ENCODE data around the gene ARMH3. TPM values are rescaled to one million over a fixed set of nuclear protein-coding genes. Genes with fewer than 3 reads are reported as not detected.
A peak's percentile ranks its signal among the peaks of the same experiment; 100 is the strongest.

The ARMH3 gene
- total and polyA plus RNA-seq, 2 donors = 8.7 to 18.2 TPM

- peaks cover 0 to 4% of the 10 kb centered on the region in 2 donors for H3K9me3 ChIP-seq (ENCODE audit: control insufficient read depth in 2 of 2, insufficient read depth in 1 of 2, low read length in 1 of 2)
- H3K27me3 ChIP-seq (ENCODE audit: control insufficient read depth in 2 of 2, insufficient read depth in 1 of 2, low read length in 1 of 2) = peaks cover 3 to 44% of the 10 kb centered on the region in 2 donors
- H3K4me3 ChIP-seq (ENCODE audit: low read length in 2 of 2) = peak overlapping the region; percentile 5 to 46
- no peaks in the 10 kb centered on the region for H3K36me3 ChIP-seq (ENCODE audit: control insufficient read depth in 2 of 2, insufficient read depth in 2 of 2, low read length in 1 of 2)
- DNase-seq (ENCODE audit: low read depth in 6 of 9, low spot score in 9 of 9) = peak in 1 of 9 donors; percentile 44
- 14% methylated on average over 36 of the region's 36 CpGs for WGBS
- H3K4me1 ChIP-seq (ENCODE audit: control insufficient read depth in 2 of 2, insufficient read depth in 2 of 2, low read length in 2 of 2) = peaks cover 34 to 66% of the 10 kb centered on the region in 2 donors
- H3K27ac ChIP-seq (ENCODE audit: low read depth in 1 of 2, low read length in 1 of 2) = no peak overlapping the region
Measured at GRCh38 chr10:101839416-101840063, 216.4 kb downstream of the ARMH3 start.

DNA sequence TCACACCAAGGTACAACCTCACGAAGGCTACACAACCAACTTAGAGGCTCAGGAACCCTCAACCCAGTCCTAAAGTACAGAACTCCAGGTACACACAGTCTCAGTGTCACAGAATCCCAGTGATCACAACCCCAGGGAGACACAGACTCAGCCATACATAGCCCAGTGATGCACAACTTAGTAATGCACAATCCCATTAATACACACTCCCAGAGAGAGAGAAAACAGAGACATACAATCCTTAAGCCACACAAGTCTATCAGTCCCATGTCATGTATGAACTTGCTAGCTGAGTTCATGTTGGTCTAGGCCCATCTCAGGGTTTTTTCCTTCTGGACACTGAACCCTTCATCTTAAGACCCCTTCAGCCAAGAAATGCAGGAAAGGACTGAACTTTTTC, 217.0 kb downstream of the ARMH3 start:
- no peak for DNase-seq (ENCODE audit: low read depth in 6 of 9, low spot score in 9 of 9)
- Histone ChIP-seq H3K27ac (ENCODE audit: low read depth in 1 of 2, low read length in 1 of 2) (no peak overlapping the region), H3K36me3 (ENCODE audit: control insufficient read depth in 2 of 2, insufficient read depth in 2 of 2, low read length in 1 of 2) (no peaks in the 10 kb centered on the region), H3K27me3 (ENCODE audit: control insufficient read depth in 2 of 2, insufficient read depth in 1 of 2, low read length in 1 of 2) (peaks cover 3 to 44% of the 10 kb centered on the region in 2 donors), H3K4me3 (ENCODE audit: low read length in 2 of 2) (no peak overlapping the region), H3K4me1 (ENCODE audit: control insufficient read depth in 2 of 2, insufficient read depth in 2 of 2, low read length in 2 of 2) (peaks cover 34 to 66% of the 10 kb centered on the region in 2 donors), H3K9me3 (ENCODE audit: control insufficient read depth in 2 of 2, insufficient read depth in 1 of 2, low read length in 1 of 2) (peaks cover 0 to 4% of the 10 kb centered on the region in 2 donors)
- WGBS = 92% methylated on average over 1 of the region's 1 CpG

DNA sequence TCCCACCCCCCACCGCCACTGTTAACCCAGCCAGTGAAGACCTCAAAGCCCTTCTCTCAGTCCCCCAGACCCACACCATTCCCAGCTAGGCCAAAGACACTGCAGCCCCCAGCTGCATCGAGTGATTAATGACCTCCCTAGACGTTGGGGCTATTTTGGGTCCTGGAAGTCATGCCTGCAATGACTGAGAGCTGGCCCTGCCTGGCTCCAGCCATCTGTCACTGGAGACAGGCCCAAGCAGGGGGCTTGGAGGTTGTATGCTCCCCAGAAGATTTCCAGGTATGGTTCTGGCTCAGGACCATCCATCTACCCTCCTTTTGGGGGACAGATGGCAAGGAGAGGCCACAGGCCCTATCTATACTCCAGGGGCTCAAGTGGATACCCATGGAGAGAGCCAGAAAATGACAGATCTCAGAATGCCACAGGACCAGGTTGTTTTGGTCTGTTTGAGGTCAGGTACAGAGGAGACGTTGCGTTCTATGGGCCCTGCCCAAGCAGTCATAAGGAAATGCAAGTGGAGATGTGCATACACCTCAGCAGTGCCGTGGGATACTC, 217.5 kb downstream of the ARMH3 start:
- no peaks in the 10 kb centered on the region for H3K36me3 ChIP-seq (ENCODE audit: control insufficient read depth in 2 of 2, insufficient read depth in 2 of 2, low read length in 1 of 2)
- H3K4me1 ChIP-seq (ENCODE audit: control insufficient read depth in 2 of 2, insufficient read depth in 2 of 2, low read length in 2 of 2) = peaks cover 33 to 67% of the 10 kb centered on the region in 2 donors
- no peak for DNase-seq (ENCODE audit: low read depth in 6 of 9, low spot score in 9 of 9)
- H3K27me3 ChIP-seq (ENCODE audit: control insufficient read depth in 2 of 2, insufficient read depth in 1 of 2, low read length in 1 of 2) = peaks cover 3 to 43% of the 10 kb centered on the region in 2 donors
- no peak overlapping the region for H3K4me3 ChIP-seq (ENCODE audit: low read length in 2 of 2)
- no peak overlapping the region for H3K27ac ChIP-seq (ENCODE audit: low read depth in 1 of 2, low read length in 1 of 2)
- peaks cover 0 to 4% of the 10 kb centered on the region in 2 donors for H3K9me3 ChIP-seq (ENCODE audit: control insufficient read depth in 2 of 2, insufficient read depth in 1 of 2, low read length in 1 of 2)
- WGBS = 93% methylated on average over 6 of the region's 6 CpGs

GRCh38 chr10:101837748-101838147, 218.2 kb downstream of the ARMH3 start:
- H3K27me3 ChIP-seq (ENCODE audit: control insufficient read depth in 2 of 2, insufficient read depth in 1 of 2, low read length in 1 of 2) = peaks cover 0 to 35% of the 10 kb centered on the region in 2 donors
- DNase-seq (ENCODE audit: low read depth in 6 of 9, low spot score in 9 of 9) = no peak
- H3K4me3 ChIP-seq (ENCODE audit: low read length in 2 of 2) = no peak overlapping the region
- H3K4me1 ChIP-seq (ENCODE audit: control insufficient read depth in 2 of 2, insufficient read depth in 2 of 2, low read length in 2 of 2) = peaks cover 27 to 60% of the 10 kb centered on the region in 2 donors
- WGBS = 97% methylated on average over 2 of the region's 2 CpGs
- H3K27ac ChIP-seq (ENCODE audit: low read depth in 1 of 2, low read length in 1 of 2) = no peak overlapping the region
- no peaks in the 10 kb centered on the region for H3K36me3 ChIP-seq (ENCODE audit: control insufficient read depth in 2 of 2, insufficient read depth in 2 of 2, low read length in 1 of 2)
- H3K9me3 ChIP-seq (ENCODE audit: control insufficient read depth in 2 of 2, insufficient read depth in 1 of 2, low read length in 1 of 2) = no peaks in the 10 kb centered on the region

GRCh38 chr10:101835362-101835761, 220.6 kb downstream of the ARMH3 start:
- no peak for DNase-seq (ENCODE audit: low read depth in 6 of 9, low spot score in 9 of 9)
- H3K4me1 ChIP-seq (ENCODE audit: control insufficient read depth in 2 of 2, insufficient read depth in 2 of 2, low read length in 2 of 2) = peaks cover 32 to 57% of the 10 kb centered on the region in 2 donors
- H3K9me3 ChIP-seq (ENCODE audit: control insufficient read depth in 2 of 2, insufficient read depth in 1 of 2, low read length in 1 of 2) = no peaks in the 10 kb centered on the region
- peaks cover 0 to 12% of the 10 kb centered on the region in 2 donors for H3K27me3 ChIP-seq (ENCODE audit: control insufficient read depth in 2 of 2, insufficient read depth in 1 of 2, low read length in 1 of 2)
- H3K36me3 ChIP-seq (ENCODE audit: control insufficient read depth in 2 of 2, insufficient read depth in 2 of 2, low read length in 1 of 2) = no peaks in the 10 kb centered on the region
- WGBS = 95% methylated on average over 4 of the region's 4 CpGs
- no peak overlapping the region for H3K4me3 ChIP-seq (ENCODE audit: low read length in 2 of 2)
- no peak overlapping the region for H3K27ac ChIP-seq (ENCODE audit: low read depth in 1 of 2, low read length in 1 of 2)

GRCh38 chr10:101834341-101834740, 221.6 kb downstream of the ARMH3 start:
- 8% methylated on average over 8 of the region's 8 CpGs for WGBS
- Histone ChIP-seq H3K9me3 (ENCODE audit: control insufficient read depth in 2 of 2, insufficient read depth in 1 of 2, low read length in 1 of 2) (no peaks in the 10 kb centered on the region), H3K27me3 (ENCODE audit: control insufficient read depth in 2 of 2, insufficient read depth in 1 of 2, low read length in 1 of 2) (peaks cover 0 to 2% of the 10 kb centered on the region in 2 donors), H3K4me3 (ENCODE audit: low read length in 2 of 2) (no peak overlapping the region), H3K4me1 (ENCODE audit: control insufficient read depth in 2 of 2, insufficient read depth in 2 of 2, low read length in 2 of 2) (peaks cover 26 to 55% of the 10 kb centered on the region in 2 donors), H3K36me3 (ENCODE audit: control insufficient read depth in 2 of 2, insufficient read depth in 2 of 2, low read length in 1 of 2) (no peaks in the 10 kb centered on the region), H3K27ac (ENCODE audit: low read depth in 1 of 2, low read length in 1 of 2) (peak overlapping the region in 1 of 2 donors; percentile 16)
- peak in 1 of 9 donors; percentile 53 for DNase-seq (ENCODE audit: low read depth in 6 of 9, low spot score in 9 of 9)

DNA sequence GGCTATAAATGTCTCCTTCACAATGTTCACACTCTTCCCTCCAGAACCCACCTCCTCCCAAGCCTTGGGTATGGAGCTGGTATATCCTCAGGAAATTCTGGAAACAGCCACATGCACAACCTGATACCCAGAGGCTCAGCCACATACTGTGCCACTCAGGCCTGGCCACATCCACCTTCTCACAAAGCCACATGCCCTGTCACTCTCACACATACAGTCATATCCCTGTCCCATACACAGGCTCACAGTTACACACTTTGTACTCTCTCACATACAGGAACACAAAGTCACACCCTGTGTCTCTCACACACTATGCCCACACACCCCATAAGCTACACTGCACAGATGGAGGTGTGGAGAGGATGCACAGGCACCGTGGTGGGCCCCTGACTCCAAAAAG, 222.5 kb downstream of the ARMH3 start:
- H3K36me3 ChIP-seq (ENCODE audit: control insufficient read depth in 2 of 2, insufficient read depth in 2 of 2, low read length in 1 of 2) = no peaks in the 10 kb centered on the region
- H3K27me3 ChIP-seq (ENCODE audit: control insufficient read depth in 2 of 2, insufficient read depth in 1 of 2, low read length in 1 of 2) = no peaks in the 10 kb centered on the region
- H3K9me3 ChIP-seq (ENCODE audit: control insufficient read depth in 2 of 2, insufficient read depth in 1 of 2, low read length in 1 of 2) = no peaks in the 10 kb centered on the region
- no peak for DNase-seq (ENCODE audit: low read depth in 6 of 9, low spot score in 9 of 9)
- H3K27ac ChIP-seq (ENCODE audit: low read depth in 1 of 2, low read length in 1 of 2) = no peak overlapping the region
- 97% methylated on average over 1 of the region's 1 CpG for WGBS
- peaks cover 24 to 56% of the 10 kb centered on the region in 2 donors for H3K4me1 ChIP-seq (ENCODE audit: control insufficient read depth in 2 of 2, insufficient read depth in 2 of 2, low read length in 2 of 2)
- no peak overlapping the region for H3K4me3 ChIP-seq (ENCODE audit: low read length in 2 of 2)

- no peaks in the 10 kb centered on the region for H3K27me3 ChIP-seq (ENCODE audit: control insufficient read depth in 2 of 2, insufficient read depth in 1 of 2, low read length in 1 of 2)
- no peak overlapping the region for H3K27ac ChIP-seq (ENCODE audit: low read depth in 1 of 2, low read length in 1 of 2)
- 98% methylated on average over 4 of the region's 4 CpGs for WGBS
- H3K9me3 ChIP-seq (ENCODE audit: control insufficient read depth in 2 of 2, insufficient read depth in 1 of 2, low read length in 1 of 2) = no peaks in the 10 kb centered on the region
- peaks cover 24 to 56% of the 10 kb centered on the region in 2 donors for H3K4me1 ChIP-seq (ENCODE audit: control insufficient read depth in 2 of 2, insufficient read depth in 2 of 2, low read length in 2 of 2)
- H3K36me3 ChIP-seq (ENCODE audit: control insufficient read depth in 2 of 2, insufficient read depth in 2 of 2, low read length in 1 of 2) = no peaks in the 10 kb centered on the region
- DNase-seq (ENCODE audit: low read depth in 6 of 9, low spot score in 9 of 9) = no peak
- H3K4me3 ChIP-seq (ENCODE audit: low read length in 2 of 2) = no peak overlapping the region
Measured at GRCh38 chr10:101832325-101832771, 223.6 kb downstream of the ARMH3 start.

DNA sequence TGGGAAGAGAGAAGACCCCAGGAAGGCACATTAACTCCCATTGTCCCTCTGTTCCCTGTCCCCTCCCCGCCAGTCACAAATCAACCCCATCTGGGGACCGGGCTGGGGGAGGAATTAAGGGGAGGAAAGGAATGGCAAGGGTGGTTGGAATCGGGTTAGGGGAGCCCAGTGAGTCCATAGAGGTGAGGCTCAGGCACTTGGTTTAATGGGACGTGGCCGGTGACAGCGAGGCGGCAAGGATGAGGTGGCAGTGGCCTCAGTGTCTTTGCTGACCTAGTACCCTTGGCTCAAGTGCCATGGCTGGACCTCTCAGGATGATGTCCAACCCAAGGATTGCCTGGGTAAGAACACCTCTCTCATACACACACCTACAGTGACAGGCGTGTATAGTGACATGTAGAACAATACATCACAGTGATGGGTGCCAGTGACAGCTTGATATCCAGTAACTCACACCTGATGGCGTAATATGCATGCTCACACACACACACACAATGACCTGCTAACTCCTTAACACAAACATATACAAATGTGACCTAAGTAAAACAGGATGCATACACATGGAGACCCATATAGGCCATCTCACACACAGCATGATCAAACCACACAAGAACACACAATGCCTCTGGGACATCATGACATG, 224.7 kb downstream of the ARMH3 start:
- H3K4me1 ChIP-seq (ENCODE audit: control insufficient read depth in 2 of 2, insufficient read depth in 2 of 2, low read length in 2 of 2) = peaks cover 24 to 56% of the 10 kb centered on the region in 2 donors
- peak overlapping the region; percentile 47 to 48 for H3K4me3 ChIP-seq (ENCODE audit: low read length in 2 of 2)
- 76% methylated on average over 9 of the region's 9 CpGs for WGBS
- H3K36me3 ChIP-seq (ENCODE audit: control insufficient read depth in 2 of 2, insufficient read depth in 2 of 2, low read length in 1 of 2) = no peaks in the 10 kb centered on the region
- DNase-seq (ENCODE audit: low read depth in 6 of 9, low spot score in 9 of 9) = no peak
- no peaks in the 10 kb centered on the region for H3K27me3 ChIP-seq (ENCODE audit: control insufficient read depth in 2 of 2, insufficient read depth in 1 of 2, low read length in 1 of 2)
- no peaks in the 10 kb centered on the region for H3K9me3 ChIP-seq (ENCODE audit: control insufficient read depth in 2 of 2, insufficient read depth in 1 of 2, low read length in 1 of 2)
- peak overlapping the region; percentile 86 to 97 for H3K27ac ChIP-seq (ENCODE audit: low read depth in 1 of 2, low read length in 1 of 2)
